ENCODE results near the gene IL21R.

The IL21R gene

GRCh38 chr16:27421961-27422740 is 20.2 kb downstream of the IL21R start:
- Histone ChIP-seq H3K27me3 (ENCODE audit: insufficient read depth, low read length, poor library complexity) (no peaks in the 10 kb centered on the region), H3K4ac (ENCODE audit: low read depth, low read length) (no peak overlapping the region), H3K18ac (ENCODE audit: low read length) (no peak overlapping the region), H3K79me2 (ENCODE audit: control insufficient read depth, insufficient read depth, low read length) (no peaks in the 10 kb centered on the region), H4K5ac (ENCODE audit: low read length) (no peak overlapping the region), H3K9ac (ENCODE audit: low read length) (no peak overlapping the region), H2BK5ac (ENCODE audit: low read length) (no peak overlapping the region), H3K4me2 (ENCODE audit: low read length) (no peak overlapping the region), H3K36me3 (ENCODE audit: control insufficient read depth, insufficient read depth, low read length) (no peaks in the 10 kb centered on the region), H3K79me1 (ENCODE audit: low read length) (no peaks in the 10 kb centered on the region), H3K23ac (ENCODE audit: low read length) (no peak overlapping the region), H2AK5ac (ENCODE audit: low read length) (no peak overlapping the region), H3K56ac (ENCODE audit: low read length) (no peak overlapping the region), H4K8ac (ENCODE audit: low read depth, low read length) (no peak overlapping the region), H3K27ac (ENCODE audit: low read depth, low read length) (no peak overlapping the region), H2BK120ac (ENCODE audit: low read depth, low read length) (no peak overlapping the region), H3K4me3 (ENCODE audit: low read length) (no peak overlapping the region), H3K4me1 (ENCODE audit: control insufficient read depth, low read depth, low read length) (no peaks in the 10 kb centered on the region), H2BK15ac (replicated peaks; ENCODE audit: low read depth) (no peak overlapping the region)
- no peak for DNase-seq

GRCh38 chr16:27424772-27425498 is 23.0 kb downstream of the IL21R start:
- no peak overlapping the region for H2BK5ac ChIP-seq (ENCODE audit: low read length)
- no peak overlapping the region for H3K9ac ChIP-seq (ENCODE audit: low read length)
- no peak overlapping the region for H4K8ac ChIP-seq (ENCODE audit: low read depth, low read length)
- DNase-seq = no peak
- H3K27me3 ChIP-seq (ENCODE audit: insufficient read depth, low read length, poor library complexity) = no peaks in the 10 kb centered on the region
- no peak overlapping the region for H3K4me3 ChIP-seq (ENCODE audit: low read length)
- no peaks in the 10 kb centered on the region for H3K79me1 ChIP-seq (ENCODE audit: low read length)
- H2BK15ac ChIP-seq (replicated peaks; ENCODE audit: low read depth) = no peak overlapping the region
- H2BK120ac ChIP-seq (ENCODE audit: low read depth, low read length) = no peak overlapping the region
- no peak overlapping the region for H4K5ac ChIP-seq (ENCODE audit: low read length)
- no peaks in the 10 kb centered on the region for H3K4me1 ChIP-seq (ENCODE audit: control insufficient read depth, low read depth, low read length)
- no peak overlapping the region for H2AK5ac ChIP-seq (ENCODE audit: low read length)
- H3K79me2 ChIP-seq (ENCODE audit: control insufficient read depth, insufficient read depth, low read length) = no peaks in the 10 kb centered on the region
- no peak overlapping the region for H3K23ac ChIP-seq (ENCODE audit: low read length)
- no peak overlapping the region for H3K4ac ChIP-seq (ENCODE audit: low read depth, low read length)
- no peak overlapping the region for H3K27ac ChIP-seq (ENCODE audit: low read depth, low read length)
- H3K18ac ChIP-seq (ENCODE audit: low read length) = no peak overlapping the region
- H3K36me3 ChIP-seq (ENCODE audit: control insufficient read depth, insufficient read depth, low read length) = no peaks in the 10 kb centered on the region
- no CpG with 5 or more reads among the region's 10 CpGs for WGBS (ENCODE audit: extremely low coverage, insufficient coverage, low lambda C conversion rate)
- no peak overlapping the region for H3K56ac ChIP-seq (ENCODE audit: low read length)
- H3K4me2 ChIP-seq (ENCODE audit: low read length) = no peak overlapping the region

- Histone ChIP-seq H2BK15ac (replicated peaks; ENCODE audit: low read depth) (no peak overlapping the region), H3K23ac (ENCODE audit: low read length) (no peak overlapping the region), H4K8ac (ENCODE audit: low read depth, low read length) (no peak overlapping the region), H2BK120ac (ENCODE audit: low read depth, low read length) (no peak overlapping the region), H3K4me2 (ENCODE audit: low read length) (no peak overlapping the region), H4K5ac (ENCODE audit: low read length) (no peak overlapping the region), H2AK5ac (ENCODE audit: low read length) (no peak overlapping the region), H3K9ac (ENCODE audit: low read length) (no peak overlapping the region), H3K4me3 (ENCODE audit: low read length) (no peak overlapping the region), H3K27ac (ENCODE audit: low read depth, low read length) (no peak overlapping the region), H2BK5ac (ENCODE audit: low read length) (no peak overlapping the region), H3K36me3 (ENCODE audit: control insufficient read depth, insufficient read depth, low read length) (no peaks in the 10 kb centered on the region), H3K56ac (ENCODE audit: low read length) (no peak overlapping the region), H3K27me3 (ENCODE audit: insufficient read depth, low read length, poor library complexity) (no peaks in the 10 kb centered on the region), H3K4me1 (ENCODE audit: control insufficient read depth, low read depth, low read length) (no peaks in the 10 kb centered on the region), H3K18ac (ENCODE audit: low read length) (no peak overlapping the region), H3K4ac (ENCODE audit: low read depth, low read length) (no peak overlapping the region), H3K79me2 (ENCODE audit: control insufficient read depth, insufficient read depth, low read length) (no peaks in the 10 kb centered on the region), H3K79me1 (ENCODE audit: low read length) (no peaks in the 10 kb centered on the region)
- no CpG with 5 or more reads among the region's 1 CpG for WGBS (ENCODE audit: extremely low coverage, insufficient coverage, low lambda C conversion rate)
- DNase-seq = no peak
Measured at GRCh38 chr16:27425961-27426360, 24.0 kb downstream of the IL21R start.

- Histone ChIP-seq H2BK15ac (replicated peaks; ENCODE audit: low read depth) (no peak overlapping the region), H2BK120ac (ENCODE audit: low read depth, low read length) (no peak overlapping the region), H4K5ac (ENCODE audit: low read length) (no peak overlapping the region), H3K9ac (ENCODE audit: low read length) (no peak overlapping the region), H3K36me3 (ENCODE audit: control insufficient read depth, insufficient read depth, low read length) (no peaks in the 10 kb centered on the region), H4K8ac (ENCODE audit: low read depth, low read length) (no peak overlapping the region), H3K56ac (ENCODE audit: low read length) (no peak overlapping the region), H3K79me1 (ENCODE audit: low read length) (no peaks in the 10 kb centered on the region), H3K27ac (ENCODE audit: low read depth, low read length) (no peak overlapping the region), H3K18ac (ENCODE audit: low read length) (no peak overlapping the region), H3K4ac (ENCODE audit: low read depth, low read length) (no peak overlapping the region), H3K23ac (ENCODE audit: low read length) (no peak overlapping the region), H3K4me3 (ENCODE audit: low read length) (no peak overlapping the region), H3K4me1 (ENCODE audit: control insufficient read depth, low read depth, low read length) (no peaks in the 10 kb centered on the region), H2AK5ac (ENCODE audit: low read length) (no peak overlapping the region), H3K79me2 (ENCODE audit: control insufficient read depth, insufficient read depth, low read length) (no peaks in the 10 kb centered on the region), H3K4me2 (ENCODE audit: low read length) (no peak overlapping the region), H3K27me3 (ENCODE audit: insufficient read depth, low read length, poor library complexity) (no peaks in the 10 kb centered on the region), H2BK5ac (ENCODE audit: low read length) (no peak overlapping the region)
- peak; percentile 73 for DNase-seq
- WGBS (ENCODE audit: extremely low coverage, insufficient coverage, low lambda C conversion rate) = no CpG with 5 or more reads among the region's 7 CpGs
Measured at GRCh38 chr16:27426423-27427408, 24.7 kb downstream of the IL21R start.

GRCh38 chr16:27427538-27427937 is 25.6 kb downstream of the IL21R start:
- Histone ChIP-seq H2BK120ac (ENCODE audit: low read depth, low read length) (no peak overlapping the region), H3K79me2 (ENCODE audit: control insufficient read depth, insufficient read depth, low read length) (no peaks in the 10 kb centered on the region), H3K23ac (ENCODE audit: low read length) (no peak overlapping the region), H3K4me1 (ENCODE audit: control insufficient read depth, low read depth, low read length) (peaks cover 2% of the 10 kb centered on the region), H3K27me3 (ENCODE audit: insufficient read depth, low read length, poor library complexity) (no peaks in the 10 kb centered on the region), H2BK5ac (ENCODE audit: low read length) (no peak overlapping the region), H2AK5ac (ENCODE audit: low read length) (no peak overlapping the region), H3K4me2 (ENCODE audit: low read length) (no peak overlapping the region), H3K27ac (ENCODE audit: low read depth, low read length) (no peak overlapping the region), H4K5ac (ENCODE audit: low read length) (no peak overlapping the region), H3K4ac (ENCODE audit: low read depth, low read length) (no peak overlapping the region), H3K79me1 (ENCODE audit: low read length) (no peaks in the 10 kb centered on the region), H3K4me3 (ENCODE audit: low read length) (no peak overlapping the region), H4K8ac (ENCODE audit: low read depth, low read length) (no peak overlapping the region), H3K56ac (ENCODE audit: low read length) (no peak overlapping the region), H3K36me3 (ENCODE audit: control insufficient read depth, insufficient read depth, low read length) (no peaks in the 10 kb centered on the region), H2BK15ac (replicated peaks; ENCODE audit: low read depth) (no peak overlapping the region), H3K18ac (ENCODE audit: low read length) (no peak overlapping the region), H3K9ac (ENCODE audit: low read length) (no peak overlapping the region)
- no peak for DNase-seq
- no CpG with 5 or more reads among the region's 5 CpGs for WGBS (ENCODE audit: extremely low coverage, insufficient coverage, low lambda C conversion rate)
